Measurements from ENCODE around the gene FBLN5. TPM values are rescaled to one million over a fixed set of nuclear protein-coding genes. Genes with fewer than 3 reads are reported as not detected.
"Not testable (repeated sequence)": the region's sequence is repeated elsewhere in the genome, so short reads cannot be mapped to it uniquely, and the experiment has no call there.

The FBLN5 gene
- polyA plus RNA-seq, 1 experiment: 116 TPM

- POLR2A ChIA-PET: no interaction called here
- no peak overlapping the region for H3K4me3 ChIP-seq (ENCODE audit: low read depth, low read length)
- CTCF ChIA-PET: no interaction called here
- no peaks in the 10 kb centered on the region for H3K9me3 ChIP-seq (ENCODE audit: control insufficient read depth, insufficient read depth, low read length)
- no peak overlapping the region for H3K27ac ChIP-seq (ENCODE audit: low read depth, low read length)
- no peaks in the 10 kb centered on the region for H3K27me3 ChIP-seq (ENCODE audit: control insufficient read depth, insufficient read depth, low read length)
- TF ChIP-seq, protein P1, sequence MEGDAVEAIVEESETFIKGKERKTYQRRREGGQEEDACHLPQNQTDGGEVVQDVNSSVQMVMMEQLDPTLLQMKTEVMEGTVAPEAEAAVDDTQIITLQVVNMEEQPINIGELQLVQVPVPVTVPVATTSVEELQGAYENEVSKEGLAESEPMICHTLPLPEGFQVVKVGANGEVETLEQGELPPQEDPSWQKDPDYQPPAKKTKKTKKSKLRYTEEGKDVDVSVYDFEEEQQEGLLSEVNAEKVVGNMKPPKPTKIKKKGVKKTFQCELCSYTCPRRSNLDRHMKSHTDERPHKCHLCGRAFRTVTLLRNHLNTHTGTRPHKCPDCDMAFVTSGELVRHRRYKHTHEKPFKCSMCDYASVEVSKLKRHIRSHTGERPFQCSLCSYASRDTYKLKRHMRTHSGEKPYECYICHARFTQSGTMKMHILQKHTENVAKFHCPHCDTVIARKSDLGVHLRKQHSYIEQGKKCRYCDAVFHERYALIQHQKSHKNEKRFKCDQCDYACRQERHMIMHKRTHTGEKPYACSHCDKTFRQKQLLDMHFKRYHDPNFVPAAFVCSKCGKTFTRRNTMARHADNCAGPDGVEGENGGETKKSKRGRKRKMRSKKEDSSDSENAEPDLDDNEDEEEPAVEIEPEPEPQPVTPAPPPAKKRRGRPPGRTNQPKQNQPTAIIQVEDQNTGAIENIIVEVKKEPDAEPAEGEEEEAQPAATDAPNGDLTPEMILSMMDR (IDR thresholded peaks at IDR 0.05; ENCODE audit: low read depth, low read length): no peak
- DNase-seq (ENCODE audit: low read depth, low spot score): no peak
Measured at GRCh38 chr14:91873471-91874415, 73.8 kb downstream of the FBLN5 start.

DNA sequence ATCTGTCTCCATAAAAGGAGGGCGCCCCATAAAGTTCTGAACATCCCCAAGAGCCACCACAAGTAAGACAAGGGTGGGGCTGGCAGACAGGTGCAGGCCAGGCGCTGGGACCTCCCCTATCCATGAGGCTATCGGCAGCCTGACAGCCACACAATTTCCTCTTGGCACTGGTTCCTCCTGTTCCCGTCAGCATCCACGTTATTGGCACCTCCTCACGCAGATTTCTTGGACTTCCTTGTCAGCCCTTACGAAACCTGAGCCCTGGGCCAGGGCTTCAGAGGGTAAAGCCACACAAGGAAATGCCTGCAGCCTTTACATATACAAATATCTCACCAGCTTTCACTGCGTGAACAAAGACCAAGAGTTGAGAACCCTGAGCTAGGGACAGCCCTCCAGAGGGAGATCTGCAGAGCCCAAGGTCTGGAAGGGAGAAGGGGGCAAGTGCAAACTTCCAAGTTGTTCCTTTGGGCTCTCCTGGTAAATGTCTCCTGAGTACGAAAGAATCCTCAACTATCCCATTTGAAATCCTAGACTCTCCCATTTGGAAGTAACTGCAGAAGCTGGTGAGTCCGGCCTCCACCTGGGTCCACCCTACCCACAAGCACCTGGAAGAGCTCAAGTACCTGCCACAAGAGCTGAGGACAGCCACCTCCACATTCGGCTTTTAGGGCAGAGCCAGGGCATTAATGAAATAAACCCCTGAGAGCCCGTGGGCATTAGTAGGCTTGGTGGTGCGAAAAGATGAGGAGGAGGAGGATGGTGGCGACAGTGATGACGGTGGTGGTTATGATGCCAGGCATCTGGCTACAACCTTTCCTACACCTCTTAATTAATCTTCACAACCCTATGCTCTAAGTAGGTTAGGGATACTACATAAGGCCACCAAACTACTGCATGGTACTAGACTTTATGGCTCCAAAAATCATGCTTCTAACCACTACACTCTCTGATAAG is 74.7 kb downstream of the FBLN5 start:
- DNase-seq (ENCODE audit: low read depth, low spot score): peak; percentile 32
- CTCF ChIA-PET: no interaction called here
- POLR2A ChIA-PET: no interaction called here
- TF ChIP-seq, protein P1 (IDR thresholded peaks at IDR 0.05; ENCODE audit: low read depth, low read length): no peak
- peaks cover 3% of the 10 kb centered on the region; the same call in 1 of the 2 replicates for H3K9me3 ChIP-seq (ENCODE audit: control insufficient read depth, insufficient read depth, low read length)
- H3K27me3 ChIP-seq (ENCODE audit: control insufficient read depth, insufficient read depth, low read length): no peaks in the 10 kb centered on the region
- H3K4me3 ChIP-seq (ENCODE audit: low read depth, low read length): no peak overlapping the region
- H3K27ac ChIP-seq (ENCODE audit: low read depth, low read length): peak overlapping the region; percentile 31

DNA sequence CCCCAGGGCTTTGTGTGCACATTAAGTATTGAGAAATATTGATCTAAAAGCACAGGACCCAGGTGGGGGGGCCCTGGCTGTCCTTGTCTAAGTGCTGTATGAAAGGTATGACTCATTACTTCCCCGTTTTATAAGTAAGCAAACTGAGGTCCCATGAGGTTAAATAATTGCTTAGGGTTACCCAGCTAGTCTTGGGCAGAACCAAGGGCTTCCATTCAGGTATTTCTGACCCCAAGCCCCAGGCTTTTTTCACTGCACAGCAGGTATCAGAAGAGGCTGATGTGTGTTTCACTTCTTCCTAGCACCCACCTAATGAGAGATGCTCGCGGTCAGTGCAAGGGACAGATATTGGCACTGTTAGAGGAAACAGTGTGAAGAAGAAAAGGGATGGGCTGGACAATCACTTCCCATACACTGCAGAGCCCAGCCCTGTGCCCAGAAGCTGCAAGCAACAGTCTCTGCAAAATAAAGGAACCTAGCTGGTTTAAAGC is 75.4 kb downstream of the FBLN5 start:
- Histone ChIP-seq H3K27ac (ENCODE audit: low read depth, low read length) (no peak overlapping the region), H3K9me3 (ENCODE audit: control insufficient read depth, insufficient read depth, low read length) (peaks cover 5% of the 10 kb centered on the region; the same call in 1 of the 2 replicates), H3K27me3 (ENCODE audit: control insufficient read depth, insufficient read depth, low read length) (no peaks in the 10 kb centered on the region), H3K4me3 (ENCODE audit: low read depth, low read length) (no peak overlapping the region)
- POLR2A ChIA-PET: no interaction called here
- TF ChIP-seq, protein P1 (IDR thresholded peaks at IDR 0.05; ENCODE audit: low read depth, low read length): no peak
- DNase-seq (ENCODE audit: low read depth, low spot score): no peak
- CTCF ChIA-PET: no interaction called here

DNA sequence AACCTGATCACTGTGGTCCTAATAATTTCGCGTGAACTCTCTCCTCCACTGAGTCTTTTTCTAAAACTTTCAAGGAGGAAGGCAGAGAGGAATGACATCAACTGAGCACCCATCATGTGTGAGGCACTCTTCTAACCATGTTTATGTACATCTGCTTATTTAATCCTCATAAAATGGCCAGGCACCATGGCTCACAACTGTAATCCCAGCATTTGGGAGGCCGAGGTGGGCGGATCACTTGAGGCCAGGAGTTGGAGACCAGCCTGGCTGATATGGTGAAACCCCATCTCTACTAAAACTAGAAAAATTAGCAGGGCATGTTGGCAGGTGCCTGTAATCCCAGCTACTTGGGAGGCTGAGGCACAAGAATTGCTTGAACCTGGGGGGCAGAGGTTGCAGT is 76.1 kb downstream of the FBLN5 start:
- H3K9me3 ChIP-seq (ENCODE audit: control insufficient read depth, insufficient read depth, low read length); CTCF ChIA-PET; H3K27ac ChIP-seq (ENCODE audit: low read depth, low read length); H3K27me3 ChIP-seq (ENCODE audit: control insufficient read depth, insufficient read depth, low read length); DNase-seq (ENCODE audit: low read depth, low spot score); POLR2A ChIA-PET; H3K4me3 ChIP-seq (ENCODE audit: low read depth, low read length): not testable (repeated sequence)

DNA sequence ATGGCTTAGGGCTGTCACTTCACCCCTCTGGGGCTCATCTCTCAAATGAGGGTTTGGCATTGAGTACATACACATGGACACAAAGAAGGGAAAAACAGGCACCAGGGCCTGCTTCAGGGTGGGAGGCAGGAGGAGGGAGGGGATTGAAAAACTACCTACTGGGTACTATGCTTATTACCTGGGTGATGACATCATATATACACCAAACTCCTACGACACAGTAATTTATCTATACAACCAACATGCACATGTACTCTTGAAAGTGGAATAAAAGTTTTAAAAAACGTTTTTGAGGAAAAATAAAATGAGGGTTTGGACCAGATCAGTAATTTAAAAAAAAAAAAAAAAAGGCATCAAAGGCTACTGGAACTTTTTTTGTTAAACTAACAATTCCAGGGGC is 76.6 kb downstream of the FBLN5 start:
- ChIA-PET CTCF (no interaction called here), POLR2A (no interaction called here)
- TF ChIP-seq, protein P1 (IDR thresholded peaks at IDR 0.05; ENCODE audit: low read depth, low read length): no peak
- Histone ChIP-seq H3K9me3 (ENCODE audit: control insufficient read depth, insufficient read depth, low read length) (peaks cover 5% of the 10 kb centered on the region; the same call in 1 of the 2 replicates), H3K27me3 (ENCODE audit: control insufficient read depth, insufficient read depth, low read length) (no peaks in the 10 kb centered on the region), H3K4me3 (ENCODE audit: low read depth, low read length) (no peak overlapping the region), H3K27ac (ENCODE audit: low read depth, low read length) (no peak overlapping the region)
- no peak for DNase-seq (ENCODE audit: low read depth, low spot score)

All from AG04450 (cell line).